ENCODE results near the gene AMHR2.
"Not testable (repeated sequence)": the region's sequence is repeated elsewhere in the genome, so short reads cannot be mapped to it uniquely, and the experiment has no call there.

Gene AMHR2

DNA sequence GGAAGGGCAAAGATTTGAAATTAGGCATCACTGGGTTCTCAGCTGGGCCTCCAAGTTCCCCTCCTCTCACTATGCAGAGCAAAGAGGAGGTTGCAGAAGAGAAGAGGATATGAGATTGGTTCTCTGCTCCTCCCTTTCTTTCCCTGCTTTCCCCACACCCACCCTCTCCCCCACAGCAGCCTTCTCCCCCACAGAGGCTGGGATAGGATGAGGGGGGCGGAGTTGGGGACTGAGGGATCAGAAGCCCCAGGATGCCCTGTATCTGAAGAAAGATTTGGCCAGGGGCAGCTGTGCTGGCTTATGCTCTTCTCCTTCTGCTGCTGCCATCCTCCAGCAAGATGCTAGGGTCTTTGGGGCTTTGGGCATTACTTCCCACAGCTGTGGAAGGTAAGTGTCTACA is at the start of gene AMHR2:
Gene AMHR2, plus strand, starts transcription at position 259 of the 400 bp plus-strand sequence. Its CDS starts 80 bp downstream, at position 339.
- ChIA-PET CTCF (interaction anchor here (1.3 kb wide), 1 partner anchor 71 kb away, joined by 3 read pairs; no protein-coding TSS in a partner anchor), POLR2A (ENCODE audit: low non-redundant PET) (no interaction called here)
- H3K27ac ChIP-seq, result no peak within 1 kb of the TSS
- DNase-seq (ENCODE audit: low spot score), result no peak
- TF ChIP-seq, protein P1, sequence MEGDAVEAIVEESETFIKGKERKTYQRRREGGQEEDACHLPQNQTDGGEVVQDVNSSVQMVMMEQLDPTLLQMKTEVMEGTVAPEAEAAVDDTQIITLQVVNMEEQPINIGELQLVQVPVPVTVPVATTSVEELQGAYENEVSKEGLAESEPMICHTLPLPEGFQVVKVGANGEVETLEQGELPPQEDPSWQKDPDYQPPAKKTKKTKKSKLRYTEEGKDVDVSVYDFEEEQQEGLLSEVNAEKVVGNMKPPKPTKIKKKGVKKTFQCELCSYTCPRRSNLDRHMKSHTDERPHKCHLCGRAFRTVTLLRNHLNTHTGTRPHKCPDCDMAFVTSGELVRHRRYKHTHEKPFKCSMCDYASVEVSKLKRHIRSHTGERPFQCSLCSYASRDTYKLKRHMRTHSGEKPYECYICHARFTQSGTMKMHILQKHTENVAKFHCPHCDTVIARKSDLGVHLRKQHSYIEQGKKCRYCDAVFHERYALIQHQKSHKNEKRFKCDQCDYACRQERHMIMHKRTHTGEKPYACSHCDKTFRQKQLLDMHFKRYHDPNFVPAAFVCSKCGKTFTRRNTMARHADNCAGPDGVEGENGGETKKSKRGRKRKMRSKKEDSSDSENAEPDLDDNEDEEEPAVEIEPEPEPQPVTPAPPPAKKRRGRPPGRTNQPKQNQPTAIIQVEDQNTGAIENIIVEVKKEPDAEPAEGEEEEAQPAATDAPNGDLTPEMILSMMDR (conservative IDR thresholded peaks at IDR 0.05; ENCODE audit: low read depth), result no peak

DNA sequence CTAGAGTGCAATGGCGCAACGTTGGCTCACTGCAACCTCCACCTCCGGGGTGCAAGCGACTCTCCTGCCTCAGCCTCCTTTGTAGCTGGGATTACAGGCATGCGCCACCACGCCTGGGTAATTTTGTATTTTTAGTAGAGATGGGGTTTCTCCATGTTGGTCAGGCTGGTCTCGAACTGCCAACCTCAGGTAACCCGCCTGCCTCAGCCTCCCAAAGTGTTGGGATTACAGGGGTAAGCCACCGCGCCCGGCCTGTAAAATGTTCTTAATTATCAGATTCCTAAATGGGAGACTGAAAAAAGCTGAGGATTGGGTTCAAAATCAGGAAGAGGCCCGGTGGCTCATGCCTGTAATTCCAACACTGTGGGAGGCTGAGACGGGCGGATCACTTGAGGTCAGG is 49.4 kb upstream of the AMHR2 start:
- CTCF ChIA-PET, result interaction anchor here (1.1 to 1.2 kb wide), 2 partner anchors 22 to 53 kb away, joined by 4 to 8 read pairs; partner anchors contain the start of gene AAAS
- DNase-seq (ENCODE audit: low spot score); POLR2A ChIA-PET (ENCODE audit: low non-redundant PET): not testable (repeated sequence)
- peak overlapping the region; percentile 99 for H3K27ac ChIP-seq

DNA sequence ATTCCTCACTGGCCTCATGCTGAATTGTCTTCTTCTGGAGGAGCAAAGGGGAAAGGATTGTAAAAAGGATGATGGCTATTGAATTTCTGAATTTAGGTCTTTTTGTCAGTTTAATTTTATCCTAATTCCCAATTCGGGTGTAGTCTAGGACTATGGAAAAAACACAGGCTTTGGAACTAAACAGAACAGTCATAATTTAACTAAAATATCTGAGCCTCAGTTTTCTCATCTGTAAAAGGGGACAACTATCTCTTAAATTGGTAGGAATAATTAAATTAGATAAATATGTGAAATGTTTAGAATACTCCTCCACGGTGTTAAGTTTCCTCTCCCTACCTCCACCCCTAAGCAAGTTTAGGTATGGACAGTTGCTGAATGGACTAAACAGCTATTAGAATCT is 46.9 kb upstream of the AMHR2 start:
- H3K27ac ChIP-seq, result no peak overlapping the region
- no peak for DNase-seq (ENCODE audit: low spot score)
- ChIA-PET POLR2A (ENCODE audit: low non-redundant PET) (no interaction called here), CTCF (no interaction called here)
- TF ChIP-seq, protein P1 (conservative IDR thresholded peaks at IDR 0.05; ENCODE audit: low read depth), result no peak

DNA sequence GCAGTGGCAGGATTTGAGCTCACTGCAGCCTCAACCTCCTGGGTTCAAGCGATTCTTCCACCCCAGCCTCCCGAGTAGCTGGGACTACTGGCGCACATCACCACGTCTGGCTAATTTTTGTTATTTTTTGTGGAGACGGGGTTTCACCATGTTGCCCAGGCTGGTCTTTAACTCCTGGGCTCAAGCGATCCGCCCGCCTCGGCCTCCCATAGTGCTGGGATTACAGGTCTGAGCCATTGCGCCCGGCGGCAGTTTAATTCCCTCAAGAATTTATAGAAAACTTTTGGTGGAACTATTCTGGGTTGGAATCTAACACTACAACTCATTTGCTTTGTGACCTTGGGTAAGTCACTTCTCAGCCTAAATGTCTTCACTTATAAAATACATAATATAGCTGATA is 45.4 kb upstream of the AMHR2 start:
- ChIA-PET CTCF (no interaction called here), POLR2A (ENCODE audit: low non-redundant PET) (interaction anchor here (1.0 kb wide), 1 partner anchor 20 kb away, joined by 6 read pairs; no protein-coding TSS in a partner anchor)
- H3K27ac ChIP-seq, result peak overlapping the region; percentile 68
- no peak for DNase-seq (ENCODE audit: low spot score)
- TF ChIP-seq, protein P1 (conservative IDR thresholded peaks at IDR 0.05; ENCODE audit: low read depth), result no peak

DNA sequence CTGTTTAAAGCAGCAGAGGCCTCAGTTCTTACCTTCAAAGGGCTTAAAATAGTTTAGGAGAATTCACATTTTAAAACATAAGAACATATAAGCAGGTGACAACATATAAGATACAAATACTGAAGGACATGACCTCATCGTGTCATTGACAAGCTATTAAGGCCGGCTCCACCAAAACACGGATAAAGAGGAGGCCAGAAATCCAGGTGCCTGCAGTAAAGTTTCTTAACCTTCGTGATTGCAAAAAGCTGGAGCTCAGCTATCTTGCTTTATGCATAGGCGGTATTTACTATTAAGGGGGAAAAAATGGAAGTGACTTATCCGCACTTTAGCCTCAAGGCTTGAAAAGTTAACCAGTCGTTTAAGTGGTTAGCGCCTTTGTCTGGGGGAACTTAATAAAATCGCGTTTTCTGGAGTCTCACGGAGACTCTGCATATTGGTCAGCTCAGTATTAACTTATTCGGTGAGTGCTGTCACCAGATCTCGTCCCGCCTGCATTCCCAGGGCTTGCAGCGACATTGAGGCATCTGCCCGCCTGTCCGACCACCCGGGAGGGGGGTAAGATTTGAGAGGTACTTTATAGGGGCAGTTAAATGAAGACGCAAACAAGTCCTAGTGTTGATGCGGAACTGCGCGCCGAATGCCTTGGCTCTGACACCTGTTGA is 44.8 kb upstream of the AMHR2 start:
- POLR2A ChIA-PET (ENCODE audit: low non-redundant PET), result interaction anchor here (0.9 to 1.0 kb wide), 4 partner anchors 10 to 62 kb away, joined by 3 to 6 read pairs (median 4); partner anchors contain the start of gene PRR13
- CTCF ChIA-PET, result interaction anchor here (0.9 kb wide), 1 partner anchor 27 kb away, joined by 4 read pairs; no protein-coding TSS in a partner anchor
- DNase-seq (ENCODE audit: low spot score), result no peak

DNA sequence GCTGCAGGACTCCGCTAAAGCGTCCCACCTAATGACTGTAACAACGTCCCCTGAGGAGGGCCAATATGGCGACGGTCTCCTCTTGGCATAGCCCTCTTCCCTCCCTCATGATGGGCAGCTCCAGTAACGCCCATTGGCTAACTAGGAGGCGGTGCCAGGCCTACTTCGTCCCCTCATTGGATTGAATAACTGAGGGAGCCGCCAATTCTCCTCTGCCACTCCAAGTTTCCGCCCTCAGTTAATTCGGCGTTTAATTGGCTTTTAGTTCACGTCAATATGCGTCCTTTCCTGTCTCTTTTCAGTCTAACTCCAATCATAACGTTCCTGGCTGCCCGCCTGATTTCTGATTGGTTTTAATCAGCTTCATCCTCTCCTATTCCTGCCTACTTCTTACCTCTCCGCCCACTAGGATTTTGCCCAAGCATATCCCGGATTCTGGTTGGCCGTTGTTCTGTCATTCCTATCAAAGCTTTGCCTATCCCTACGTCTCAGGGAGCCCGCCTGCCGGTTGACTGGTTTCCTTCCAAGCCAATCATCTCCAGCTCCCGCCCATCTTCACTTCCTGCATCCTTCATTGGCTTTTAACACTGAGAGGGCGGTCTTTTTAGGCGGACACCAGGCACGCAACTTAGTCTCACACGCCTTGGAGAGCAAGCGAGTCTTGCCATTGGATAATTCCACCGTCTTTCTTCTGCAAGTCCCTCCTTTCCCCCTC is 44.1 kb upstream of the AMHR2 start:
- H3K27ac ChIP-seq, result peak overlapping the region; percentile 97
- ChIA-PET POLR2A (ENCODE audit: low non-redundant PET) (interaction anchor here (0.5 to 1.0 kb wide), 7 partner anchors 11 to 62 kb away, joined by 3 to 6 read pairs (median 4); partner anchors contain the start of gene PRR13), CTCF (interaction anchor here (0.9 kb wide), 1 partner anchor 28 kb away, joined by 4 read pairs; no protein-coding TSS in a partner anchor)
- peak; percentile 98 for DNase-seq (ENCODE audit: low spot score)
- TF ChIP-seq, protein P1 (conservative IDR thresholded peaks at IDR 0.05; ENCODE audit: low read depth), result no peak

More for the DNA sequence above, 44.8 kb upstream of the AMHR2 start:
- TF ChIP-seq, protein P1 (conservative IDR thresholded peaks at IDR 0.05; ENCODE audit: low read depth), result no peak
- H3K27ac ChIP-seq, result peak overlapping the region; percentile 97
